NCI-H345 (cell line): ENCODE measurements around the gene MRPL36.
"Not testable (repeated sequence)": the region's sequence is repeated elsewhere in the genome, so short reads cannot be mapped to it uniquely, and the experiment has no call there.

Experiments used
- DNase-seq: peaks from one replicate; lab custom pipeline; 2025; lab: John Stamatoyannopoulos, UW

The MRPL36 gene

GRCh38 chr5:1815071-1815786 is 15.6 kb upstream of the MRPL36 start:
- no peak for DNase-seq

- no peak for DNase-seq
Measured at GRCh38 chr5:1814183-1815020, 14.8 kb upstream of the MRPL36 start.

- DNase-seq: no peak
Measured at GRCh38 chr5:1810581-1811101, 11.0 kb upstream of the MRPL36 start.

- no peak for DNase-seq
Measured at GRCh38 chr5:1809416-1810035, 9.9 kb upstream of the MRPL36 start.

- no peak for DNase-seq
Measured at GRCh38 chr5:1808439-1808838, 8.8 kb upstream of the MRPL36 start.

- no peak for DNase-seq
Measured at GRCh38 chr5:1807451-1808185, 8.0 kb upstream of the MRPL36 start.

GRCh38 chr5:1806974-1807373 is 7.3 kb upstream of the MRPL36 start:
- no peak for DNase-seq

- DNase-seq: no peak
Measured at GRCh38 chr5:1806199-1806598, 6.6 kb upstream of the MRPL36 start.

- no peak for DNase-seq
Measured at GRCh38 chr5:1805736-1806135, 6.1 kb upstream of the MRPL36 start.

- DNase-seq: no peak
Measured at GRCh38 chr5:1805326-1805725, 5.7 kb upstream of the MRPL36 start.

- DNase-seq: no peak
Measured at GRCh38 chr5:1804001-1804690, 4.5 kb upstream of the MRPL36 start.

GRCh38 chr5:1803192-1803591 is 3.6 kb upstream of the MRPL36 start:
- DNase-seq: no peak

GRCh38 chr5:1801967-1802295 is 2.3 kb upstream of the MRPL36 start:
- DNase-seq: no peak

GRCh38 chr5:1801222-1801966 is 1.8 kb upstream of the MRPL36 start, which contains the start of gene NDUFS6:
NDUFS6 (plus strand) TSS chr5:1801407; CDS start chr5:1801418, 11 bp downstream.
- DNase-seq: peak; percentile 79

- peak; percentile 75 for DNase-seq
Measured at GRCh38 chr5:1800472-1801221, 1.0 kb upstream of the MRPL36 start.

- DNase-seq: peak; percentile 34
Measured at GRCh38 chr5:1799110-1799601, 481 bp downstream of the MRPL36 start.

- DNase-seq: not testable (repeated sequence)
Measured at GRCh38 chr5:1798589-1798988, 1.0 kb downstream of the MRPL36 start.

GRCh38 chr5:1797855-1798254 is 1.8 kb downstream of the MRPL36 start:
- no peak for DNase-seq

- no peak for DNase-seq
Measured at GRCh38 chr5:1797103-1797800, 2.4 kb downstream of the MRPL36 start.
